ENCODE data around the gene CFAP47.

DNA sequence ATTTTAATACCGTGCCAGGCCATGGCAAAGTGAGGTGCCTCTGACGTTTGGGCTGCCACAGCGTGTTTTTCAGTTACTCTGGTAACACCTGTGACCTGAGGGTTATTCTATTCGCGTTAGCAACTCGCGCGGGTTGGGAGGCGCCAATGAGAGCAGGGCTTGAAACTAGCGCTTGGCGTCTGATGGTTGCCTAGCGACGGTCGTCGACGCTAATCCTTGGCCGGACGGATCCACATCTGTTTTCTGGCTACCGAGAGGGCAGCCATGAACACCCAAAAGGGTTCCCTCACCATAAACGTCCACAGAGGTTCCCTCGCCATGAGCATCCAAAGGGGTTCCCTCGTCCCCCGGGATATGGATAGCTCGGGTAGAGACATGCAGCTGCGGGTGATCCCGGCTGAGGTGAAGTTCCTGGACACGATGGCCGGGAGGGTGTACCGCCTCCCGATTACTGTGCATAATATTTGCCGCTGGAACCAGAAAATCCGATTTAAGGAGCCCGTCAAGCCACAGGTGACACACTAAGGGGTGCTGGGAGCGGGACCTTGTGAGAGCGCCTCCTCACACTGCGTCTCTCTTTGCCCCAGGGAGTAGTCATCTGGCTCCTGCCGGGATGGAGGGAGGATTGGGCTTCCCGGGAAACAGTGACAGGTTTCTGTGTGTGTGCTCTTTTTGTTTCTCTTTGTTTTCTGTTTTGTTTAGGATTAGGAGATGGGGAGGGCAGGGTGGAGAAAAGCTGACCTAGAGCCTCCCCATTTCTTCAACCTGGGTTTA lies at the start of gene CFAP47:
- TF ChIP-seq, protein P1, sequence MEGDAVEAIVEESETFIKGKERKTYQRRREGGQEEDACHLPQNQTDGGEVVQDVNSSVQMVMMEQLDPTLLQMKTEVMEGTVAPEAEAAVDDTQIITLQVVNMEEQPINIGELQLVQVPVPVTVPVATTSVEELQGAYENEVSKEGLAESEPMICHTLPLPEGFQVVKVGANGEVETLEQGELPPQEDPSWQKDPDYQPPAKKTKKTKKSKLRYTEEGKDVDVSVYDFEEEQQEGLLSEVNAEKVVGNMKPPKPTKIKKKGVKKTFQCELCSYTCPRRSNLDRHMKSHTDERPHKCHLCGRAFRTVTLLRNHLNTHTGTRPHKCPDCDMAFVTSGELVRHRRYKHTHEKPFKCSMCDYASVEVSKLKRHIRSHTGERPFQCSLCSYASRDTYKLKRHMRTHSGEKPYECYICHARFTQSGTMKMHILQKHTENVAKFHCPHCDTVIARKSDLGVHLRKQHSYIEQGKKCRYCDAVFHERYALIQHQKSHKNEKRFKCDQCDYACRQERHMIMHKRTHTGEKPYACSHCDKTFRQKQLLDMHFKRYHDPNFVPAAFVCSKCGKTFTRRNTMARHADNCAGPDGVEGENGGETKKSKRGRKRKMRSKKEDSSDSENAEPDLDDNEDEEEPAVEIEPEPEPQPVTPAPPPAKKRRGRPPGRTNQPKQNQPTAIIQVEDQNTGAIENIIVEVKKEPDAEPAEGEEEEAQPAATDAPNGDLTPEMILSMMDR (IDR thresholded peaks at IDR 0.05; ENCODE audit: low read depth, low read length, poor library complexity, severe bottlenecking), result no peak
- TF ChIP-seq EZH2phosphoT487 (IDR thresholded peaks at IDR 0.05; ENCODE audit: borderline replicate concordance, low read length), result no peak
